H1 (cell line): ENCODE measurements around the gene TRAF3. TPM values are rescaled to one million over a fixed set of nuclear protein-coding genes. Genes with fewer than 3 reads are reported as not detected.

Experiments used
- EP300 ChIP-seq, 2 experiments: IDR thresholded peaks; 1 replicate in 1 of 2; 2 replicates in 1 of 2; pipeline ENCODE4 v1.6.1; 2011 to 2012; ENCODE audit warnings: low read depth in 2 of 2, low read length in 2 of 2, mild to moderate bottlenecking in 2 of 2, borderline replicate concordance in 1 of 2, inconsistent platforms in 1 of 2, moderate library complexity in 1 of 2
- polyA plus RNA-seq, 7 experiments: library from polyadenylated mRNA; depleted of rRNA in 3 of 7; stranded (reverse) in 5 of 7; unstranded in 2 of 7; fragments of >200 nt in 5 of 7; fragments of 200-250 nt in 2 of 7; gene quantifications; 1 replicate in 5 of 7; 2 replicates in 1 of 7; 4 replicates in 1 of 7; pipeline versions ENCODE4 v1.2.1 to v1.2.3, GENCODE V29; 2011 to 2013; ENCODE audit warnings: missing spikeins in 2 of 7, mixed read lengths in 2 of 7
- total RNA-seq: library from RNA; stranded (reverse); fragmentation: NEBNext Ultra II Directional; extraction: Animal tissue kit (Norgen Biotek cat#: 25700); gene quantifications from 2 replicates; pipeline ENCODE4 v1.2.1, GENCODE V29; 2021

The TRAF3 gene
- total and polyA plus RNA-seq, 2 of the 8 experiments (the other 6 are each of a cell fraction or from before 2014, with no cell fraction given) = 5.8 to 12.1 TPM

- TF ChIP-seq EP300 (IDR thresholded peaks at IDR 0.05; ENCODE audit: borderline replicate concordance in 1 of 2, low read depth in 2 of 2, low read length in 2 of 2) = no peak
Measured at GRCh38 chr14:102883554-102883953, 106.3 kb downstream of the TRAF3 start (continued).
